BLaER1 treated with 17β-estradiol and CSF1 and Interleukin-3, amounts not matched to agents 10 nM and 100 nM (cell line): ENCODE results near the gene SPRR4.
A peak's percentile ranks its signal among the peaks of the same experiment; 100 is the strongest.

Experiments used
- H3K27ac ChIP-seq, 11 experiments: shearing (Covaris generic); formaldehyde crosslinking; 2 replicates each; pipeline ENCODE4 v1.8.1; 2022
- H3K27me3 ChIP-seq, 11 experiments: shearing (Covaris generic); formaldehyde crosslinking; 2 replicates each; pipeline ENCODE4 v1.8.1; 2022
- H3K36me3 ChIP-seq, 11 experiments: shearing (Covaris generic); formaldehyde crosslinking; 2 replicates each; pipeline ENCODE4 v1.8.1; 2022
- H3K4me1 ChIP-seq, 10 experiments: shearing (Covaris generic); formaldehyde crosslinking; 2 replicates each; pipeline ENCODE4 v1.8.1; 2022
- H3K4me2 ChIP-seq, 11 experiments: shearing (Covaris generic); formaldehyde crosslinking; 2 replicates each; pipeline ENCODE4 v1.8.1; 2022
- H3K4me3 ChIP-seq, 10 experiments: shearing (Covaris generic); formaldehyde crosslinking; 2 replicates each; pipeline ENCODE4 v1.8.1; 2022
- H3K9ac ChIP-seq, 11 experiments: shearing (Covaris generic); formaldehyde crosslinking; 2 replicates each; pipeline ENCODE4 v1.8.1; 2022
- H3K9me3 ChIP-seq, 11 experiments: shearing (Covaris generic); formaldehyde crosslinking; replicated peaks in 1 of 11; 2 replicates each; pipeline ENCODE4 v1.8.1; 2022
- H4K20me1 ChIP-seq, 11 experiments: shearing (Covaris generic); formaldehyde crosslinking; 2 replicates each; pipeline ENCODE4 v1.8.1; 2022
- Cebpa-rat ChIP-seq, 11 experiments: shearing (Covaris generic); IDR thresholded peaks; 2 replicates each; pipeline ENCODE4 v1.8.1; 2022

The SPRR4 gene

GRCh38 chr1:152961226-152961891 lies 9.1 kb upstream of the SPRR4 start:
- TF ChIP-seq Cebpa-rat (IDR thresholded peaks at IDR 0.05) = peak in 4 of 11 experiments; percentile 61 to 87 (median 67); a peak in 7 of 22 replicates
- Histone ChIP-seq H3K9ac (peak overlapping the region in 5 of 11 experiments; percentile 6 to 65 (median 36); a peak in 9 of 22 replicates), H3K9me3 (peaks cover 0 to 18% (median 8%) of the 10 kb centered on the region in 11 experiments; a peak in 9 of 22 replicates), H3K27me3 (peaks cover 0 to 14% (median 0%) of the 10 kb centered on the region in 11 experiments; a peak in 3 of 22 replicates), H4K20me1 (no peaks in the 10 kb centered on the region), H3K27ac (peak overlapping the region in 7 of 11 experiments; percentile 18 to 74 (median 67); a peak in 12 of 22 replicates), H3K4me1 (peaks cover 16 to 56% (median 44%) of the 10 kb centered on the region in 10 experiments), H3K4me3 (peak overlapping the region in 6 of 10 experiments; percentile 6 to 36 (median 28); a peak in 8 of 20 replicates), H3K36me3 (no peaks in the 10 kb centered on the region), H3K4me2 (peak overlapping the region; percentile 29 to 96 (median 90))

- H3K27ac ChIP-seq = peak overlapping the region in 2 of 11 experiments; percentile 67 to 69; a peak in 2 of 22 replicates
- peak overlapping the region in 8 of 11 experiments; percentile 85 to 96 (median 90); a peak in 16 of 22 replicates for H3K4me2 ChIP-seq
- H3K9ac ChIP-seq = peak overlapping the region in 1 of 11 experiments; percentile 4; a peak in 1 of 22 replicates
- H3K9me3 ChIP-seq = peaks cover 0 to 11% (median 3%) of the 10 kb centered on the region in 11 experiments; a peak in 6 of 22 replicates
- no peaks in the 10 kb centered on the region for H4K20me1 ChIP-seq
- peaks cover 16 to 56% (median 44%) of the 10 kb centered on the region in 10 experiments for H3K4me1 ChIP-seq
- no peak for TF ChIP-seq Cebpa-rat (IDR thresholded peaks at IDR 0.05)
- H3K4me3 ChIP-seq = no peak overlapping the region
- H3K27me3 ChIP-seq = peaks cover 0 to 14% (median 0%) of the 10 kb centered on the region in 11 experiments; a peak in 3 of 22 replicates
- H3K36me3 ChIP-seq = no peaks in the 10 kb centered on the region
Measured at GRCh38 chr1:152962876-152963415, 7.5 kb upstream of the SPRR4 start.

GRCh38 chr1:152964536-152964935 lies 5.9 kb upstream of the SPRR4 start:
- TF ChIP-seq Cebpa-rat (IDR thresholded peaks at IDR 0.05) = no peak

GRCh38 chr1:152965853-152966252 lies 4.6 kb upstream of the SPRR4 start:
- Histone ChIP-seq H3K36me3 (no peaks in the 10 kb centered on the region), H4K20me1 (no peaks in the 10 kb centered on the region), H3K4me2 (no peak overlapping the region), H3K9me3 (peaks cover 0 to 10% (median 0%) of the 10 kb centered on the region in 11 experiments; a peak in 3 of 22 replicates), H3K4me3 (no peak overlapping the region), H3K27me3 (peaks cover 0 to 7% (median 0%) of the 10 kb centered on the region in 11 experiments; a peak in 2 of 22 replicates), H3K4me1 (peaks cover 30 to 60% (median 55%) of the 10 kb centered on the region in 10 experiments), H3K27ac (no peak overlapping the region), H3K9ac (no peak overlapping the region)
- no peak for TF ChIP-seq Cebpa-rat (IDR thresholded peaks at IDR 0.05)

More at GRCh38 chr1:152964536-152964935, 5.9 kb upstream of the SPRR4 start:
- H3K27me3 ChIP-seq = peaks cover 0 to 14% (median 0%) of the 10 kb centered on the region in 11 experiments; a peak in 3 of 22 replicates
- peaks cover 0 to 10% (median 0%) of the 10 kb centered on the region in 11 experiments; a peak in 3 of 22 replicates for H3K9me3 ChIP-seq
- no peaks in the 10 kb centered on the region for H4K20me1 ChIP-seq
- H3K36me3 ChIP-seq = no peaks in the 10 kb centered on the region
- H3K27ac ChIP-seq = no peak overlapping the region
- no peak overlapping the region for H3K9ac ChIP-seq
- no peak overlapping the region for H3K4me3 ChIP-seq
- peaks cover 25 to 60% (median 55%) of the 10 kb centered on the region in 10 experiments for H3K4me1 ChIP-seq
- no peak overlapping the region for H3K4me2 ChIP-seq

- Histone ChIP-seq H3K27me3 (no peaks in the 10 kb centered on the region), H3K4me3 (no peak overlapping the region), H3K9ac (no peak overlapping the region), H3K4me1 (peaks cover 27 to 57% (median 52%) of the 10 kb centered on the region in 10 experiments), H3K36me3 (no peaks in the 10 kb centered on the region), H3K9me3 (peaks cover 0 to 16% (median 2%) of the 10 kb centered on the region in 11 experiments; a peak in 10 of 22 replicates), H4K20me1 (no peaks in the 10 kb centered on the region), H3K4me2 (no peak overlapping the region), H3K27ac (no peak overlapping the region)
- TF ChIP-seq Cebpa-rat (IDR thresholded peaks at IDR 0.05) = no peak
Measured at GRCh38 chr1:152967201-152967600, 3.2 kb upstream of the SPRR4 start.

GRCh38 chr1:152968248-152968647 lies 2.2 kb upstream of the SPRR4 start:
- peak overlapping the region; percentile 25 to 87 (median 42); a peak in 18 of 22 replicates for H3K4me2 ChIP-seq
- TF ChIP-seq Cebpa-rat (IDR thresholded peaks at IDR 0.05) = no peak
- no peak overlapping the region for H3K27ac ChIP-seq

GRCh38 chr1:152969036-152969435 lies 1.4 kb upstream of the SPRR4 start:
- H3K27ac ChIP-seq = no peak overlapping the region
- peaks cover 7 to 30% (median 19%) of the 10 kb centered on the region in 11 experiments for H3K9me3 ChIP-seq
- no peak for TF ChIP-seq Cebpa-rat (IDR thresholded peaks at IDR 0.05)
- H3K4me3 ChIP-seq = no peak overlapping the region
- no peaks in the 10 kb centered on the region for H4K20me1 ChIP-seq
- H3K36me3 ChIP-seq = no peaks in the 10 kb centered on the region
- H3K27me3 ChIP-seq = no peaks in the 10 kb centered on the region
- peaks cover 27 to 42% (median 37%) of the 10 kb centered on the region in 10 experiments for H3K4me1 ChIP-seq
- H3K4me2 ChIP-seq = peak overlapping the region; percentile 25 to 87 (median 42); a peak in 19 of 22 replicates
- no peak overlapping the region for H3K9ac ChIP-seq

More at GRCh38 chr1:152968248-152968647, 2.2 kb upstream of the SPRR4 start:
- no peaks in the 10 kb centered on the region for H4K20me1 ChIP-seq
- no peaks in the 10 kb centered on the region for H3K36me3 ChIP-seq
- H3K9ac ChIP-seq = no peak overlapping the region
- H3K9me3 ChIP-seq = peaks cover 0 to 24% (median 12%) of the 10 kb centered on the region in 11 experiments; a peak in 20 of 22 replicates
- peaks cover 27 to 47% (median 41%) of the 10 kb centered on the region in 10 experiments for H3K4me1 ChIP-seq
- no peaks in the 10 kb centered on the region for H3K27me3 ChIP-seq
- no peak overlapping the region for H3K4me3 ChIP-seq

- no peaks in the 10 kb centered on the region for H3K27me3 ChIP-seq
- TF ChIP-seq Cebpa-rat (IDR thresholded peaks at IDR 0.05) = no peak
- H3K9ac ChIP-seq = no peak overlapping the region
- H4K20me1 ChIP-seq = no peaks in the 10 kb centered on the region
- peaks cover 11 to 26% (median 19%) of the 10 kb centered on the region in 11 experiments for H3K9me3 ChIP-seq
- H3K27ac ChIP-seq = no peak overlapping the region
- H3K36me3 ChIP-seq = no peaks in the 10 kb centered on the region
- H3K4me3 ChIP-seq = no peak overlapping the region
- H3K4me1 ChIP-seq = peaks cover 27 to 45% (median 38%) of the 10 kb centered on the region in 10 experiments
- peak overlapping the region in 1 of 11 experiments; percentile 86; a peak in 1 of 22 replicates for H3K4me2 ChIP-seq
Measured at GRCh38 chr1:152972196-152972886, 1.9 kb downstream of the SPRR4 start.
